NCI-H510A (cell line): ENCODE data around the gene CASP12.

Experiments
- DNase-seq: peaks from one replicate; lab custom pipeline; 2025; lab: John Stamatoyannopoulos, UW

The CASP12 gene

DNA sequence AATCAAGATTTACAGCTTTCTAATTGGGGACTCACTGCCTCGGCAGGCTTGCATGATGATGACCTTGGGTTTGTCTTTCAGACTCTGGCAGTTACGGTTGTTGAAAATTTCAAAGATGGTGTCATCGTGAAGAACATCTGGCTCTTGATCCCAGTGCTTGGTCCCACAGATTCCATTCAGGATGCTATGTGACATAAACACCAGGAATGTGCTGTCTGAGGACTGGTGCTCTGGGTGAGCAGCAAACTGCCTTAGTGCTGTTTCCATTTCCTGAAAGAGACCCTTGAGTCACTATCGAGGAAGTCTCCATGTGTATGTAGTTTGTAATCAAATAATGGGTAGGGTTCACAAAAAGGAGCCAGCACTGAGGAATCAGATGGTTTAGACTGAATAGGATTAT, 7.1 kb downstream of the CASP12 start:
- DNase-seq: no peak

DNA sequence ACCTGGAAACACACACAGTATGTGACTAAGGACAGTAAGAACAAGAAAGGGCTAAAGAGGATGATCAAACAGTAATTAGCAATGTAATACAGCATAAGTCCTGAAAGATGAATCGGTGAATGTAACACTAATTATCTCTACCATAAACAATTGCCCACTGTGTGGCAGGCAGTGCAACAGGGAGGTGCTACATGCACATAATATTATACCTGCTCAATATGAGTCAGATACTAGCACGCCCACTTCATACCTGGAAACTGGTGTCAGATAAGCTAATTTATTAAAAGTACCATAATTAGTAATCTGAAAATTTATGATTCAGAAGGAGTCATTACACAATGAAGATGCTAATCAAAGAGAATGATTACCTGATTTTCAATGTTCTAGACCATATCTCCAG, 14.9 kb downstream of the CASP12 start:
- DNase-seq: no peak

DNA sequence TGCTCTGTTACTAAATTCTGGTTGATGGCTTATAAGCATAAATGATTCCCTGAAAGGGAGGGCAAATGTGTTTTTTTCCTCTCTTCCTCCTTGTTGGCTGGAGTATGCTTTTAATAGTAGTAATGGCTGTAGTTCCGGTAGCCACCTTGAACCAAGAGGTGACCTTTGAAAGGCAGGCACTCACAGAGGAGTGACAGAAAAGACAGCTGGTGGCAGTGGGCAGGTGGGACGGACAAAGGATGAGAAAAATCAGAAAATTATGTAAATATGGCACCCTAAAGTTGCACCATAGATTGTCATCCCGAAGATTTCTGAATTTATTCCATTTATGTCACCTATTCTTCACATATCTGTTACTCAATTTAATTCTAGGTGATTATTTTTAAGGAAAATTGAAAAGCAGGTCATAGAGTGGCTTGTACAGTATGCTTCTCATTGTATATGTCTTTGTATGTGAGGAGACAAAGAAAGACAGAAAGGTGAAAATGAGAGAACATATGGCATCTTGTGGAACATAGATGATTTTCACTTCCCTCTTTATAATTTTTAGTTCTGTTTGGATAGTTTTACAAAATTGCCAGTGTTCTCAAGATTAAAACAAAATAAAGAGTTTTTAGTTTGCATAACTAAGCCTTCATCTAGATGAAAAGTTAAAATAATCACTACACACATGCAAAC, 17.0 kb downstream of the CASP12 start:
- no peak for DNase-seq

DNA sequence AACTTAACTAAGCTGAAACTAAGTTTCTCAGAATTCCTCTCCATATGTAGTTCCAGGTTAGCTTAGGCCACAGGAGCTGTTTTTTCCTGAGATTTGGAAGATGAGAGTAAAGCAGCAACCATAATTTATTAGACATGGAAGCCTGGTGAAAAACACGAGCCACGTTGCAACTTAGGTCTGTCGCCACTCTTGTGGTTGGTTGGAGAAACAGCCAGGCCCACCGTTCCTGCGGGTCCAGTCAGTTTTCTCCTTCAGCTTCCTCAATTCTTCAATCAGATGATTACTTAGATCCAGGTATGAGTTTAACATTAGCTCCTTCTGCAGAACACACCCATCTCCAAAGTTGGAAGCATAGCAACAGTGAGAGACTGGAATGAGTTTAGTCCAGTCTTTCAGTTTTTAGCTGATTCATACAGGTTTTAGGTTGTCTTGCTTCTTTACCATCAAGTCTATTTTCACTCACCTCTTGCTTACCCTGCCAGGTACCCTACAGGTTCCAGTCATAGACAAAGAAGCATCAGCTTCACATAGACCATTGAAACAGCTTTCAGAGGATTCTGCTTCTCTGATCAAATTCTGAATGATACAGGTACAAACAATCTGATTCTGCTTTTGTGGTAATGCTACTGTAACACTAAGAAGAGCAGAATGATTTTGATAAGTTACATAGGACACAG, 18.6 kb downstream of the CASP12 start:
- no peak for DNase-seq

DNA sequence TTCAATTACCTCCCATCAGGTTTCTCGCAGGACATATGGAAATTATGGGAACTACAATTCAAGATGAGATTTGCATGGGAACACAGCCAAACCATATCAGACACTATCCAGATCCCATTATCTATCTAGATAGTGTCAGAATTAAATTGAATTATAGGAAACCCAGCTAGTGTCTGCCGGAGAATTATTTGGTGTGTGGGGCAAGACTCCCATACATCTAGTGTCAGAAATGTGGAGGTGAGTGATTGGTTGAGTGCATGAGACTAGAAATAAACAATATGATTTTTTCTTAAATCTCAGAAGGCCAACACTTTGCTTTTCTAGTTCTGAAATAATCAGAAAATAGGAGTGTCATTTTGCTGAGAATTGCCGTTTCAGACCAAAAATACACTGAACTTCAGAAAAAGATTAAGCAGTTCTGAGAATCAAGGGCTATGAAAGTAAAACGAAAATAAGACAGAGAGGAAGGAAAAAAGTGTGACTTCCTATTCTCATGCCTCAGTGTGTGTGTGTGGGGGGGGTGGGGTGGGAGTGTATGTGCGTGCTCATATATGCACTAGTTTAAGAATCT, 21.3 kb downstream of the CASP12 start:
- no peak for DNase-seq

DNA sequence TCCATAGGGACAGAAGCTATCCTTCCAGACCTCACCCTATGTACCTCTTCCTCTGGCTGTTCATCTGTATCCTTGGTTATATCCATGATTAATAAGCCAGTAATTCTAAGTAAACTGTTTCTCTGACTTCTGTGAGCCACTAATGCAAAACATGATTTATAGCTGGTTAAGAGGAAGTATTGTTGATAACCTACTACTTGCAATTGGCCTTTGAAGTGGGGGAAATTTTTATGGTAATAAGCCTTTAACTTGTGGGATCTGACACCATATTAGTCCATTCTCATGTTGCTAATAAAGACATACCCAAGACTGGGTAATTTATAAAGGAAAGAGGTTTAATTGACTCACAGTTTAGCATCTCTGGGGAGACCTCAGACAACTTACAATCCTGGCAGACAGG, 21.9 kb downstream of the CASP12 start:
- DNase-seq: no peak

DNA sequence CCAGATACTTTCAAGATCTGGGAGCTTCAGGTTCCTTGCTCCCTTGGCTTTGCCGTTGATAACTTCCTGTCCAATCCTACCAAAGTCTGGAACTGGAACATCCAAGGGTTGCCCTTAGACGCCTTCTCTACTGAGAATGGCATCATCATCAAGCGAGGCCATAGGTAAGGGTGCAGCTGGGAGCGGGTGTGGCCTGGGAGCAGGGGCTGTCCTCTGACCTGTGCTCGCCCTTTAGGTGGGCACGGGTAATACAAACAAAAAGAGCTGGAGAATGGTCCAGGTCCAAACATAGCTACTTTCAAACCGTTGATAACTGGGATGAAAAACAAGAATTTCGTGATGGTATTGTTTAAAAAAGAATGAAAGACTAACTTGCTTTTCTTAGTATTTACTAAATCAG, 25.0 kb downstream of the CASP12 start:
- DNase-seq: no peak

DNA sequence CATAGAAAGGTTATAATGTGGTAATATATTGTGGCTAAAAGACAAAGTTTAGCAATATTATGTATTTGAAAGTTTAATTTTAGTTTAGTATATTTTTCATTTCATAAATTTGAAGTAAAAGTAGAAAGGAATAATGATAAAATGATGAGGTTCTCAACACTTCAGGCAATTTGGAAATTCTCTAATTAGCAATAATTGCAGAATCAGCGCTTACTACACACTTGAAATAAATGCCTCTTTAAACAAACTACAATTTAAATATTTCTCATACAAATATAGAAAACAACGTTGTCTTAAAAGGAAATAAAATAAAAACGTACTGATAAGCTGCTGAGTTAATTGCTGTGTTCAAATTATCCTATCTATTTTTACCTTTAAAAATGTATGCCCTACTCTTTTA, 25.9 kb downstream of the CASP12 start:
- DNase-seq: no peak

DNA sequence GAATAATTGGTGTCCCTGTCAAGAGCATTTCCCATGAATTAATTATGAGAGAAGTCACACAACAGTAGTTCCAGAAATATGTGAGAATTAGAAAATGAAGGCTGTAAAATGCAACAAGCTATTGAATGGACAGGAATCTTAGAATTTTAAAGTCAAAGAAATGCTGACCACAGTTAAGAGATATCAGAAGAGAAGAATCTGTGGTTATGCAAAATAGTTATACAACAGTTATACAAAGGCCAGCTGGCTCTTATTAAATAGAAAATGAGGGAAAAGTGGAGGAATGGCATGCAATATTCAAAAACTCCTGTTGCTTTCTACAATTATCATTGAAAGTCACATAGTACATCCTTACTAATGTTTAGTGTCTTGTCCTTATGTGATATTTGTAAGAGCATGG, 27.4 kb downstream of the CASP12 start:
- no peak for DNase-seq

DNA sequence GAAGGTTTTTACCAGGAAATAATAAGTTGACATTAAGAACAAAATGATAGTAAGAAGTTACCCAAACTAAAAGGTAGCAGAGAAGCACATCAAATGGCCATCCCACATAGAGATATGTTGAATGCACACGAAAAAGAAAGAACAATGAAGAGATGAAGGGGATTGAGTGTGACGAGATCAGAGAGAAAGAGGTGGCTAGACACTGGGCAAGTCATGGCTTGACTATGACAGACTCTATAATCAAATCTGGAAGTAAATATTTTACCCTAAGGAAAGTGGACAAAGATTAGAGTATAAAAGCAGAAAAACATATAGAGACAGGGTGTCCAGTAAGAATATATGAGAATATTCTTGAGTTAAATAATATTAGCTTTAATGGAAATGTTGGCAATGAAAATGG, 31.4 kb downstream of the CASP12 start:
- no peak for DNase-seq

DNA sequence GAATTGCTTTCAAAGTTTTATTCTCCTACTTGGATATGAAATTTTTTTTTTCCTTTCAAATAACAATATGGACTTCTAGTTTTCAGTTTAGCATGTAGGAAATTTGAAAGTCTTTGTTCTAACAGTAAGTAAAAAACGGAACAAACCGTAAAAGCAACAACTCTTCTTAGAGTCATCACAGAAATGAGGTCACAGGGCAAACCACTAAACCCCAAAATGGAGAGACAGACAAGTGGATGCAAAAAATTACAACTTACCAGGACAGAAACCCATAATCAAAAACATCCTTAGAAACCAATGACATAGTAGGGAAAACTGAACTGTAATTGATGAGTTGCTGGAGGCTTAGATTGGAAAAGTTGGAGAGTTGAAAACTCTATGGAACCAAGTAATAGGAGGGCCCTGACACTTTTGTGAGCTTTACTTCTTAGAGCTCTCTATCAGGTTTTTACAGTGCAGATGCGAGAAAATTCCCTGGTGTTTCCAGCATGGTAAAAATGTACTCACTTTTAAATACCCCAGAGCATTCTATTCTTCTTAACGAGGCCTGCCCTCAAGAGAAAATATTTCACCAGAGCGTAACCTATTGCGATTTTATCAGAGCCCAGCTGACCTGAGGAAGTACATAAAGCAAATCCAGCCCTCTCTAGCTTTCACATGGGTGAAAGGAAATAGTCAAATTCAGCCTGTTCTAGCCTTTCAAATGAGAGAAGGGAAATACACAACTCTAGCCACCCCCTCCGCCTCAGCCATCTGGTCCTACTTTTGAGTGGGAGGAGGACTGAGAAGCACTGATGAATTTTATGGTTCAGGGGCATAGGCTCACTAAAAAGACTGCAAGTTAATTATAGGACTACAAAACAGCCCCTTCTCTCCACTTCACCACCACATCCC, 39.1 kb downstream of the CASP12 start:
- DNase-seq: no peak

DNA sequence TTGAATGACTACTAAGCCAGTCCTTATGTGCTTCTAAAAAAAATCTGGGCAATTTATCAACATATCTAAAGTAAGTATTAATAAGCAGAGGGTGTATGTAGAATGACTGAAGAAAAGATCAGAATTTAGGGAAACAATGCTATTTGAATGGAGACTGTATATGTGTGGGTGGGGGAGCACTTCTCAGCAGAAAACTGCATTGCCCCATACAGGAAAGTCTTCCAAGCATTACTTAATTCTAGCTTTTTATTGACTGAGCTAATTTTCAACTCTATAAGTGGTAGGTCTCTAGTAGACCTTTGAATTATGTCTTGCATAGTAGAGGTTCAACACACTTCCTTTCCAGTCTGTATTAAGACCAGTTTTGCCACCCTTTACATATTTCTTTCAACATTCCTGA, 41.7 kb downstream of the CASP12 start:
- DNase-seq: no peak

DNA sequence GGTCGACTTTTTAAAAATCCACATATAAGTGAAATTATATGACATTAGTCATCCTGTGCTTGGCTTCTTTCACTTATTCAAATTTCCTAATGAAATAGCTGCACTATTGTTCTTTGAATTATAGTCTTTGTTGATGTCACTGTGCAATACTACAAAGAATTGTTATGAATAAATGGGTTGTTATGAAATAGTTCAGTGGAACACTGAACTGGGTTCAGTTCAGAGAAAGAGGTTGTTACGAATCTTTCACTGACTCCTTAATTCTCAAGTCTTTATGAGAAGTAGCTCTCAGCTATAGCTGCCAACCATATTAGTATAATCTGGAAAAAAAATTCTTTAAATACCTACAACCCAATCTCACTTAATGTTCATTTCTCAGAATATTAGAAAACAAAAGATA, 42.3 kb downstream of the CASP12 start:
- no peak for DNase-seq

DNA sequence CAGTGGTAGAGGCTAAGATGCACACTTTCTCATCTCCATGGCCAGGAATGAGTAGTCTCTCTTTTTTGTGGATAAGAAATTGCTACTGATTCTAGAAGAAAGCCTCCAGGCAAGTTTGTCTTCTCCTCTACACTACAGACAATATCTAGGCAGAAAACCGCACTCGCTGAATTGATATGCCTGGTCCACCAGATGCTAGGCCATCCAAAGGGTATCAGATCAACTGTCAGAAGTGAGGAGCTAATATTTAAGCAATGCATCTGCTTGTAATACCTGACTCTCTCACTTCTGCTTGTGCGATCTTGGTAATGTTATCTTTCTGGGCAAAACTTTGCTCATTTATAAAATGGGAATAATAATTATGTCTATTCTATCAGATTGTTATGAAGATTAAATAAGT, 45.0 kb downstream of the CASP12 start:
- no peak for DNase-seq

DNA sequence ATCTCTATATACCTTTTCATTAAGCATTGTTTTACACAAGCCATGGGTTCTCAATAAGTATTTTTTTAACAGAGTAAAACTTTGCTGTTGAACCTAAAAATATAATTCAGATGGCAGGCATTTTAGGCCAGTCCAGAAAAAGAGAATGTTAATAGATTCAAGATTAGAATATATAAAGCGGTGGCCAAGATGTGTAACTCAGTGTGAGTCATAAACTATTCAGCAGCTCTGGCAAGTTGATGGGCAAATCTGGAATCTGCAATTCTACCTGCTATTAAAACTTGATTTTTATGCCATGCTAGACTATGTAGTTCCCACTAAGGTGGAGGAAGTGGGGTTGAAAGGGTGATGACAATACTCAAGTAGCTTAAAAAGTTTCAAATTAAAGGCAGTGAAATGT, 45.4 kb downstream of the CASP12 start:
- no peak for DNase-seq

DNA sequence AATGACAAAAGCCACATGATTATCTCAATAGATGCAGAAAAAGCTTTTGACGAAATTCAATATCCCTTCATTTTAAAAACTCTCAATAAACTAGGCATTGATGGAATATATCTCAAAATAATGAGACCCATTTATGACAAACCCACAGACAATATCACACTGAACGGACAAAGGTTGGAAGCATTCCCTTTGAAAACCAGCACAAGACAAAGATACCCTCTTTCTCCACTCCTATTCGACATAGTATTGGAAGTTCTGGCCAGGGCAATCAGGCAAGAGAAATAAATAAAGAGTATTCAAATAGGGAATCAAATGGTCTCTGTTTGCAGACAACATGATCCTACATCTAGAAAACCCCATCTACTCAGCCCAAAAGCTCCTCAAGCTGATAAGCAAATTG, 52.0 kb downstream of the CASP12 start:
- no peak for DNase-seq

DNA sequence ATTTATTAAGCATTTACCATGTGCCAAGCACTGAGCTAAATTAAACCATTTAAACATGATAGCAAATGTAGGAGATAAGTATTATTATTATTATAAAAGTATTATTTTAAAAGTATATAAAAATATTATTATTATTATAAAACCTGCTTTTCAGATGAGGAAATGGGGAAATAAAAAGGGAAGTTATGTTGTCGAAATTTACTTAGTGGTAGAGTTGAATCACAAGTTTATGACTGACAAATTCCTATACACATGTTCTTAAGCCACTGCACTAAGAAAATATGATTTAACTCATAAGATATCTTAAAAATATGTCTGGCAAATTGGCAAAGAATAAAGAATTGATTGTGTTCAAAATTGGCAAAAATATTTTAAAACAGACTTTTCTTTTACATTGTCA, 53.8 kb downstream of the CASP12 start:
- no peak for DNase-seq

DNA sequence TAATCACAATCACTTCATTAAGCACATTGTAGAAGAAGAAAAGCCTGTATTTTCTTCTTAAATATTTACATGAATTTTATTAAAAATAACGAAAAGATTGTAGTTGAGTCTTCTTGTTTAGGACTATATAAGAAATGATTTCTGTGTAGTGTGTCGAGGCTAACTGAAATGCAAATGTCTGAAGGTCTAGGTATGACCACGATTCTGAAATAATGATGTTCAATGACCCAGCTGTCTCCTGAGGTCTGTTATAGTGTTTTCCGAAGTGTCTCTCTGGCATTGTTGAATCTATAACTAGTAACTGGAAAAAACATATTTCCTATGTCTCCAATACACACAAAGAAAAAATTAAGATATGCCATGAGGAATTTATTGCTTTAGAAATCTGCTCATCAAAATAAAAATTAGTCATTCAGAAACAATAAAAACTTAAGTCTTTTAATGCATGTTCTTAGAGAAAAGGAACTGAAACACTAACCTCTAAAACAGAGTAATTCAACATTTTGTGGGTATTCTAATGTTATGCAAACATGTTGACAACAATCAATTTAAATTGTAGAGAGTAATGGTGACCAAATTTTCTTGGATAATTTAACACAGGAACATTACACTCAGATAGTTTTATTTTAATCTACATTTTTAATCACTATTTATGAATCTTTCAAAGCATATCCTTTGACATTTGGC, 55.0 kb downstream of the CASP12 start:
- DNase-seq: no peak

DNA sequence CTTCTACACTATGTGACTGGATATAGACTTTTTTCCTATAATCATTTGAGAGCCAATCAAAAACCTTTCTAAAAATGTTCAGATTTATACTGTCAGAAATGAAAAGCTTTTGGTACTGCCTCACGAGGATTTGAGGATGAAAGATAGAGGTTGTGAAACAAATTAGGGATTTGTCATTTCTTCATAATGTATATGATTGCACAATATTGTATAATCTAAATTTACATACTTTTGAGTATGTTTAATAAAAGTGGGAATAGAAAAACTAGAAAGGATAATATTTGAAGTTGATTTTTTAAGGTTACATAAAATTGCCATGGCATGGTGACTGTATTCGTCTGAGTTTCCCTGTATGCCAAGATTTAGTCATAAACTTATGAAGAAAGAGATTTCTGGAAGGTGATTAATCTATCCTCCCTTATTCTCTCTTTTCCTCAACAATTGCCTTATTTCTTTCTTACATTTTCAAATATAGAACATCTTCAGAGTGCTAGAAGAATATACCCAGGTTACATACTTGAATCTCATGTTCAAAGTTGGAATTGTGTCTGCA, 56.2 kb downstream of the CASP12 start:
- DNase-seq: no peak

DNA sequence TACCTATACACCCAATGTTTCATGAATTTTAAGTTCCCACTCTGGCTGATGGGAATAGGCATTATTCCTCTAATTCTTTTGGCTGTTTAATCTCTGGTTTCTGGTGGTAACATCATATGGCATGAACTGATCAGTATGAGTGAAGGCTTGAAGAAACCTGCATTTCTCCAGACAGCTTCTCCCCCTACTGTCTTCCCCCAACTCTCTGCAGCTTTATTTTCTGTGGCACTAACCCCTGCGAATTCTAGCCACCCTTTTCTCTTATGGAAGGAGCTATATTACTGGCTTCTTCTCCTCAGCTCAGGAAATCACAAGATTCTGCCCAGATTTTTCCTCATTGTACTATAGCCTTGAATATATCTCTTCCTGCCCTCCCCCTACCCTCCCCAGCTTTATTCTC, 57.1 kb downstream of the CASP12 start:
- DNase-seq: no peak

DNA sequence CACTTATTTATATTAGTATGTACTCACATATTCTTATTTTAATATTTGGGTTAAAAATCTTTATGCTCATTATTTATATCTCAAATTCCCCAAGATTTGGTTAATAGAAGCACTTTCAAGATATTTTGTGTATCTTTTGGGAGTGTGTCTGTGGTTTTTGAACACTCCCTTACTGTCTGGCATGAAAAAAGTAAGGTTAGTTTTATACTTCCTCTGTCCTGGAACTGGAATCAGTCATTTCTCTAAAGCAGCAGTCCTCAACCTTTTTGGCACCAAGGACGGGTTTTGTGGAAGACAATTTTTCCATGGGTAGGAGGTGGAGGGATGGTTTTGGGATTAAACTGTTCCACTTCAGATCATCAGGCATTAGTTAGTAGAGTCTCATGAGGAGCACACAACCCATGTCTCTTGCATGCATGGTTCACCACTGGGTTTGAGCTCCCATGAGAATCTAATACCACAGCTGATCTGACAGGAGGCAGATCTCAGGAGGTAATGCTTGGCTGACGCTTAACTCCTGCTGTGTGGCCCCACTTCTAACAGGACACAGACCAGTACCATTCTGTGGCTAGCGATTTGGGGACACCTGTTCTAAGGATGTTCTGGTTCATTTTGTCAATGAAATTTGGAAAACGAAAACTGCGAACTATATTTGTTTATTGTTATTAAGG, 60.2 kb downstream of the CASP12 start:
- no peak for DNase-seq
